COLO829 (cell line): ENCODE data around the gene ST6GALNAC2.
A peak's percentile ranks its signal among the peaks of the same experiment; 100 is the strongest.

Experiments used
- DNase-seq: peaks from one replicate; pipeline ENCODE4 v3.0.0; 2012; ENCODE audit warnings: low spot score

The ST6GALNAC2 gene

DNA sequence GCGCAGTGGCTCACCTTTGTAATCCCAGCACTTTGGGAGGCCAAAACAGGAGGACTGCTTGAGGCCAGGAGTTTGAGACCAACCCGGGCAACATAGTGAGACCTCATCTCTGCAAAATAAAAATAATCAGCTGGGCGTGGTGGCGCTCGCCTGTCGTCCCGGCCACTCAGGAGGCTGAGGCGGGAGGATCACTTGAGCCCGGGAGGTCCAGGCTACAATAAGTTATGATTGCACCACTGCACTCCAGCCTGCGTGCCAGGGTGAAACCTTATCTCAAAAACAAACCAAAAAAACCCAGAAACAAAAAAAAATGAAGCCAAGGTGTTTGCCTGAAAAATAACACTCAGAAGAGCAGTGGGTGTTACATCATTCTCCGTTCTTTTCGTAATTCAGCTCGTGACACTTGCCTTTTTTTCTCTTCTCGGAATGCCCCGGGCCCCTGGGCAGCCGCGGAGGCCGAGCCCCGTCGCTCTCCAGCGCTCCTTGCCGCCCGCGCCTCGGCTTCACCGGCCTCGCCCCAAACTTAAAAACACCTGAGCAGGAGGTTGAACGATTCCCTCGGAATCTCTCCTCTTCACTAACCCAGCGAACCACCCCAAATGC lies 28.8 kb downstream of the ST6GALNAC2 start:
- no peak for DNase-seq

DNA sequence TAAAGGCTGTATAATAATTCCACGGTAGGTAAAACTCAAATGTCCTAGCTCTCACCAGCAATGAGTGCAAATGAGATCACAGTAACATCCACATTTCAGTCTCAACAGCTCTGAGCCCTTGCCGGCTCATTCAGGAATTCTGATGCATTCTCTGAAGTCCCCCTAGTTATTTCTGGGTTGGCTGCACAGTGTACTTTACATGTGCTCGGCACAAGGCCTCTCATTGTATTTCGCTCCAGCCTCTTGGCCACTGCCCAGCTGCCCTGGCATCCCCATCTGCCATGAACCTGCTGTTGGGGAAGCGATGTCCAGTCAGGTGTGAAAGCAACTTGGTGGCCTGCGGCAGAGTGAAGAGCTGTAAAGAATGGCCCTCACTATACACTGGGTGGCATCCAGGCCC lies 31.5 kb downstream of the ST6GALNAC2 start:
- DNase-seq = peak; percentile 48

GRCh38 chr17:76553178-76553908 lies 32.3 kb downstream of the ST6GALNAC2 start:
- DNase-seq = no peak

DNA sequence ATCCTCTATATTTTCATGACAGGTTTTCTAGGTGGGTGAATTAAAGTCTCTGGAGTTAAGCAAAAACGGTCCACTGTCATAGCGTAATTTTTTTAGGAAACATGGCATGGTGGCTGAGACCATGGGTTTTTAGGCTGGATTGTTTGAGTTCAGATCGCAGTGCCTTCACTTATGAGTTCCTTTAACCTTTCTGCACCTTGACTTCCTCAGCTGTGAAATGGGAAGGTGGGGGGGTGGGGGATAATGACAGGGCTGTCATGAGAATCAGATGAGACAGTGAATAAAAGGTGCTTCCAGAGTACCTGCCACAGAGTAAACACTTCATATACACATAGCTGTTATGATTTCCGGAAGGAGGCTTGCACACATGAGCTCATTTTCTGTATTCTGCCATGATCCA lies 34.0 kb downstream of the ST6GALNAC2 start:
- no peak for DNase-seq

DNA sequence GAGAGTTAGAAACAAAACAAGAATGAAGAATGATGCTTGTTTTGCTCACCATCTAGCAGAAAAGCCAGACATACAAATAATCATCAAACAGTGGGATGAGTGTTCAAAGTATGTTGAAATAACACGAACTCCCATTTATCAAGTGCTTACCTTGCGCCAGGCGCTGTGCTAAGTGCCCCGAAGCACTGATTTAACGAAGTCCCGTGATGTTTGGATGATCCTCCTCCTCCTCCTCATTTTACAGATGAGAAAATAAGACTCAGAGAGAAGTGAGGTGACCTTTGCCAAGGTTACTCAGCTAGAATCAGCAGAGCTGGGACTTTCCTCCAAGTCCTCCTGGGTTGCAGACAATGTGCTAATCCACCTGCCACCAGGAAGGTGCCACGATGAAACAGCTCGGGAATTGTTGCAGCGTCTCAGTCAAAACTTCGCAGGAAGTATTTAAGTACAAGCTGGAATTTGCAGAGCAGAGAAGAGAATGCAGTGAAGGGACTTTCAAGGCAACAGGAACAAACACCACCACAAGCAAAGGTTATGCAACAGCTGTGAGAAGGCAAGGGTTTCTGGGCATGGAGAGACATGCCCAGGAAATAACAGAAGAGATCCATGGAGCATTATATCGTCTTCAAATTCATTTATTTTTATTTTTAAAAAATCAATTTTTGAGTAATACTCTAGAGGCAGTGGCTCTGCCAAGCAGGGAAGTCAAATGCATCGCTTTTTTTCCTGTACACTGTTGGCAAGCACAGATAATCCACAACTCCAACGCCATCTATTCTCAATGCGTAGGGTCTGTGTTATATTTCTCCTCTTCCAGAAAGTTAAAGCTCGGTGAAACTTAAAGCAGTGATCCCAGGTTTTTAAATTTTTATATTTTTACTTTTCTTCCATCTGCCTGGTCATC lies 34.7 kb downstream of the ST6GALNAC2 start:
- DNase-seq = no peak

DNA sequence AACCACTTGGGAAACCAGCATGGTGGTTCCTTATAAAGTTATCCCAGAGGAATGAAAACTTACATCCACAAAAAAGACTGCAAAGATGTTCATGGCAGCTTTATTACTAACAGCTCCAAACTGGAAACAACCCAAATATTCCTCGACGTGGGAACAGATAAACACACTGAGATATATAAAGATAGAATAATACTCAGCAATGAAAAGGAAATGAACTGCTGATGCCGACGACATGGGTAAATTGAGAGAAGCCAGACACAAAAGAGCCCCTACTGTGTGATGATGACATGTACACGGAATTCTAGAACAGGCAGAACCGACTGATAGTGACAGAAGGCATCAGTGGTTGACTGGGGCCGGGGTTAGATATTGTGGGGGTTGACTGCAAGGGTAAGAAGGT lies 36.1 kb downstream of the ST6GALNAC2 start:
- no peak for DNase-seq

- no peak for DNase-seq
These were observed 36.5 kb downstream of the ST6GALNAC2 start for GRCh38 chr17:76549215-76549518.

GRCh38 chr17:76548378-76549214 lies 37.1 kb downstream of the ST6GALNAC2 start:
- no peak for DNase-seq

- no peak for DNase-seq
These were observed 37.9 kb downstream of the ST6GALNAC2 start for GRCh38 chr17:76547642-76548202.

- DNase-seq = no peak
These were observed 38.4 kb downstream of the ST6GALNAC2 start for GRCh38 chr17:76547183-76547641.

DNA sequence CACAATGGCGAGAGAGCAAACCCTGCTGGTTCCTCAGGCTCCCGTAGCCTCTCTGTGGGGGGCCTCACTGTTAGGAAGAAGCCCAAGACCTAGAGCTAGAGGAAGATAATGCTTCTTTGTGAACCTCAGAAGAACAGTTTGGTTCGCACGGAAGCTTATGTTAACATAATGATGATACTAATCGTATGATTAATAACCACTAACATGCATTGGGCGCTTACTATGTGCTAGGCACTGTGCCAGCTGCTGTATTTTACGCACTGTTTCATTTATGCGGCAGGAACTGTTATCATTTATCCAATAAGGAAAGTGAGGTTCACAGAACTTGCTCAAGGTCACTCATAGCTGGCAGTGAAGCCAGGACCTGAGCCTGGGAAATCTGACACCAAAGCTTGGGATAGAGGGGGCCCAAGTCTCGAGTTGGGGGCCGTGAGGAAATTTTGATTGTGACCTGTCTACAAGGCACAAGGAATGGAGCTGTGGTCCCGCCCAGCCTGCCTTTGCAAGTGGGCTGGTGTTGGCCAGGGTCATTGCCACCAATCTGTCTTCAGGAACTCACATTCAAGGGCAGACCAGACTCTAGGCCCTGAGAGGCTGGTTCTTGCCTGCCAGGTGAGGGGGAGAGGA lies 39.0 kb downstream of the ST6GALNAC2 start:
- DNase-seq = peak; percentile 63

GRCh38 chr17:76545918-76546555 lies 39.6 kb downstream of the ST6GALNAC2 start:
- DNase-seq = no peak

GRCh38 chr17:76544546-76545365 lies 40.9 kb downstream of the ST6GALNAC2 start:
- no peak for DNase-seq

- DNase-seq = no peak
These were observed 41.7 kb downstream of the ST6GALNAC2 start for GRCh38 chr17:76543826-76544545.

GRCh38 chr17:76543482-76543825 lies 42.2 kb downstream of the ST6GALNAC2 start:
- no peak for DNase-seq

DNA sequence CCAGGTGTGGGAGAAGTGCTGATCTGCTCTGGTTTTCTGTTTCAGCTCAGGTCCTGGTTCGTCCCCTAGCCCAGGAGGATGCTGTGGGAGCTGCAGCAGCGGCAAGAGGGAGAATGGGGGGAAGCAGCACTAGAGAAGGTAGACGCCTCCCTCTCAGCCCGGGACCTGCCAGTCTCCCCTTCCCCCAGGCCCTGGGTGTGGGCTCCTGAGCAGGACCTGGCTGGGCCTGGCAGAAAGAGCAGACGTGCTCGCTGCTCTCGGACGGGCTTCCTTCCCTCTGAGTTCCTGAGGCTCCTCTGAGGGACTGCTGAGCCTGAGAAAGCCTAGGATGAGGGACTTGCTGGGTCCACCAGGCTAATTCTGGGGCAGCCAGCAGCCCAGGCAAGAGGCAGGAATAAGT lies 42.7 kb downstream of the ST6GALNAC2 start:
- no peak for DNase-seq

GRCh38 chr17:76542566-76542971 lies 43.1 kb downstream of the ST6GALNAC2 start:
- no peak for DNase-seq

DNA sequence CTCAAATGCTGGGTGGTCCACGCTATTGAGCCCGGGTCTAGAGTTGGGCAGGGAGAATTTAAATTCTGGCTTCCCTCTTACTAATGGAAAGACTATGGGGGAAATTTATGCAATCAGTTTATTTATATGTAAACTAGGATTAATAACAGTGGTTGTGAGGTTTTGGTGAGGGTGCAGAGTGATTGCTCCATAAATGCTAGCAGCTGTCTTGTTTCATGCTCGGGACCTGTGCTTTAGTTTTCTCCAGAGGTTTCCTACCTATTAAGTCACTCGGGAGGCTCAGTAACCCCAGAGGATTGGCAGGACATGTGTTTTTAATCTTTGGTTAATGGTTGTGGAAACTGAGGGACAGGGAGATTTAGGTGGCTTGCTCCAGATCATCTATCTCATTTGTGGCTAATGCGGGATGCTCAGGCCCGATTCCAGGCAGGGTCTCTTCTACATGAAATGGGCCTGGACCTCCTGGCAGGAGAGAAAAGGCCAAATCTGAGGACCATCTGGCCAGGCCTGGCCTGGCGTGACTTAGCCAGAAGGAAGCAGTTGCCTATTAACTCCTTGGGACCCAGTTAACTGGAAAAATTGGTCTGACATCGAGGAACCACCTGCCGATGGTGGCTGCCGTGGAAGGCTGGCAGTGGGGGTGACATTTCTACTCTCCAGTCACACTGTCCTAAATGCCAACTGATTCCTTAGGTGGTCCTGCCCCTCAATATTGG lies 43.8 kb downstream of the ST6GALNAC2 start:
- DNase-seq = no peak
